Activated naive CD4-positive, alpha-beta T cell treated with anti-CD3 and anti-CD28 coated beads for 36 hours (primary cell): ENCODE measurements around the gene CHST14. TPM values are rescaled to one million over a fixed set of nuclear protein-coding genes. Genes with fewer than 3 reads are reported as not detected.

Experiments used
- CTCF ChIA-PET: fragments of 350-600 bp; sonication (Branson Sonifier 250); formaldehyde crosslinking; loops from one replicate; lab custom pipeline; 2021; ENCODE audit warnings: antibody characterized with exemption; lab: Charles Lee
- DNase-seq: peaks from one replicate; pipeline ENCODE4 v3.0.0-alpha.2; 2020
- H3K27ac Mint-ChIP-seq: one replicate; pipeline ENCODE4 v1.8.0; 2021; ENCODE audit warnings: mild to moderate bottlenecking, mixed read lengths
- H3K27me3 Mint-ChIP-seq: one replicate; pipeline ENCODE4 v1.8.0; 2021; ENCODE audit warnings: low read depth, mixed read lengths
- H3K36me3 Mint-ChIP-seq: one replicate; pipeline ENCODE4 v1.8.0; 2021; ENCODE audit warnings: low read depth, mixed read lengths
- H3K4me1 Mint-ChIP-seq: one replicate; pipeline ENCODE4 v1.8.0; 2021; ENCODE audit warnings: low read depth, mixed read lengths
- H3K4me3 Mint-ChIP-seq: one replicate; pipeline ENCODE4 v1.8.0; 2021; ENCODE audit warnings: mild to moderate bottlenecking, moderate library complexity, mixed read lengths
- H3K9me3 Mint-ChIP-seq: one replicate; pipeline ENCODE4 v1.8.0; 2021; ENCODE audit warnings: mixed read lengths
- intact Hi-C: fragments of 100-400 bp; cut with micrococcal nuclease; formaldehyde crosslinking; loops from one replicate; pipeline ENCODE4 v1.15.1; 2023
- total RNA-seq, 2 experiments: library from RNA; stranded (reverse); gene quantifications; one replicate each; pipeline ENCODE4 v1.2.3, GENCODE V29; 2021

The CHST14 gene
- total RNA-seq, 2 experiments from 2014 or later, result 4.4 to 4.6 TPM

DNA sequence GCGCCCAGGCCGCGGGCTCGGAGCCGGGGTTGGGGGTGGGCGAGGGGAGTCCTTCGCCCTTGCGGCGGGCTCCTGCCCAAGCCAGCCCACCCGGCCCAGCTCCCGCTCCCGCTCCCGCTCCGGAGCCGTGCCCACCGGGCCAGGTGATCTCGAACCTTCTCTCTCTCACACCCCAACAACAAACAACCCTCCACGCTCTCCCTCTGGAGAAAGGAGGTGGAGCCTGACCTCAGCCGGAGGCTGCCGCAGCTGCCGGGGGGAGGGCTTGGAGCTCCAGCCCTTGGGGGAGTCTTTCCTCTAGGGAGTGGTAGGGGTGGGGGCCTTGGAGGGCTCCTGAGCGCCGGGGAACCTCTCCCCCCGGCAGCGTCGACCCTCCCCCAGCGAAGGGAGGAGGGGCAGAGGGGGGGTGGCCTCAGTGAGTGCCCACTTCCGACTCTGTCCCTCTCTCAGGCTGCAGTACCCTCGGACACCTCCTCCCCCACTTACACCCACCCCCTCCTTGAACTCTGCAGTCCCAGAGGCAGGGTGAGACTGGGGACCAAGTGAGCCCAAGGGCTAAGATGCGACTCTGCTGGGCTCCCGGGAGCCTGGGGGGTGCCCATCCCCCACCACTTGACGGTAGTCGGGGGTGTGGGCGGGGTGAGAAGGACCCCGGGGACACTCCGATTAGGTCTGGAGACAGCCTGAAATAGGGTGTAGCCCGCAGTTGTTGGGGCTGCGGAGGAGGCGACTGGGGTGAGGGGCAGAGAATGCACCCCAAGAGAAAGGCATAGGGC is 34.5 kb upstream of the CHST14 start:
- Mint-ChIP-seq H3K9me3 (no peaks in the 10 kb centered on the region), H3K27ac (no peak overlapping the region), H3K4me1 (peaks cover 31% of the 10 kb centered on the region), H3K27me3 (peaks cover 40% of the 10 kb centered on the region), H3K36me3 (no peaks in the 10 kb centered on the region), H3K4me3 (peak overlapping the region; percentile 46)
- CTCF ChIA-PET, result interaction anchor here (1.0 kb wide), 1 partner anchor 10 kb away, joined by 3 read pairs; no protein-coding TSS in a partner anchor
- intact Hi-C loops, result no loop called here
- peak; percentile 27 for DNase-seq

DNA sequence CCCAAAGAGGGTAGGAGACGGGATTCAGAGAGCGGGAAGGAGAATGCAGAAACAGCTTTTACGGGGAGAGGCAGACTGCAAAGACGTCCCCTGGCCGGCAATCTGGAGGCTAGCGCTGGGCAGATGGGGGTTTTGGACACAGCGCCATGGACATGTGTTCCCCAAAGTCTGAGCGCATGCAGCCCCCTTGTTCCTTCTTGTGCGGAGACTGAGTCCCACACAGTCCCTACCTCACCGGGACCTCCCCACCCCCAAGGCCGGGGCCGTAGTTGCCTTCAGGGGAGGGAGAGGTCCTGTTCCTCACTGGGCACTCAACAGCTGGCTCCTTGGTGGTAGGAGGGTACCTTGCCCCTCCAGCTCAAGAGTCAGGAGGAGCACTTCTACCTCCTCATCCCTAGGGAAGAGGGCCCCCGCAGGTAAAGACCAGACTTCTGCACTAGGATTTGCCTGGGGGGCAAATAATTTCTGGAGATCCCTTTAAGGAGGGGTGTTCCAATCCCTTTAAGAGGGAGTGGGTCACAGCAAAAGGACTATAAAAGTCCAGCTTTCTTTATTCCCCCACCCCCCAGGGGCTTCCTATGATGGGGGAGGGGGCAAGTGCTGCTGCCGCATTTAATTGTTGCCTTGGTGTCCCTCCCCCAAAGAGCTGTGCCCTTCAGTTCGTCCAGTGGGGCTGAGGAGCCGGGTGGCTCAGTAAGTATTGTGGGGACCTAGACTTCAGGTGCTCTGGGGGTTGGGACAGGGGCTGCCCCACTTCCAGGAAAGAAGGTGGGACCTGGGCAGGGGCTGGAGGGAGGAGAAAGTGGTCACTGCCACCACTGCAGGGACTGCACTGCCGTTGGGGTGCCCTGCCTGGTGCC is 33.7 kb upstream of the CHST14 start:
- CTCF ChIA-PET, result no interaction called here
- Mint-ChIP-seq H3K9me3 (no peaks in the 10 kb centered on the region), H3K27ac (no peak overlapping the region), H3K36me3 (no peaks in the 10 kb centered on the region), H3K27me3 (peaks cover 40% of the 10 kb centered on the region), H3K4me1 (peaks cover 31% of the 10 kb centered on the region), H3K4me3 (no peak overlapping the region)
- no peak for DNase-seq
- intact Hi-C loops, result no loop called here

DNA sequence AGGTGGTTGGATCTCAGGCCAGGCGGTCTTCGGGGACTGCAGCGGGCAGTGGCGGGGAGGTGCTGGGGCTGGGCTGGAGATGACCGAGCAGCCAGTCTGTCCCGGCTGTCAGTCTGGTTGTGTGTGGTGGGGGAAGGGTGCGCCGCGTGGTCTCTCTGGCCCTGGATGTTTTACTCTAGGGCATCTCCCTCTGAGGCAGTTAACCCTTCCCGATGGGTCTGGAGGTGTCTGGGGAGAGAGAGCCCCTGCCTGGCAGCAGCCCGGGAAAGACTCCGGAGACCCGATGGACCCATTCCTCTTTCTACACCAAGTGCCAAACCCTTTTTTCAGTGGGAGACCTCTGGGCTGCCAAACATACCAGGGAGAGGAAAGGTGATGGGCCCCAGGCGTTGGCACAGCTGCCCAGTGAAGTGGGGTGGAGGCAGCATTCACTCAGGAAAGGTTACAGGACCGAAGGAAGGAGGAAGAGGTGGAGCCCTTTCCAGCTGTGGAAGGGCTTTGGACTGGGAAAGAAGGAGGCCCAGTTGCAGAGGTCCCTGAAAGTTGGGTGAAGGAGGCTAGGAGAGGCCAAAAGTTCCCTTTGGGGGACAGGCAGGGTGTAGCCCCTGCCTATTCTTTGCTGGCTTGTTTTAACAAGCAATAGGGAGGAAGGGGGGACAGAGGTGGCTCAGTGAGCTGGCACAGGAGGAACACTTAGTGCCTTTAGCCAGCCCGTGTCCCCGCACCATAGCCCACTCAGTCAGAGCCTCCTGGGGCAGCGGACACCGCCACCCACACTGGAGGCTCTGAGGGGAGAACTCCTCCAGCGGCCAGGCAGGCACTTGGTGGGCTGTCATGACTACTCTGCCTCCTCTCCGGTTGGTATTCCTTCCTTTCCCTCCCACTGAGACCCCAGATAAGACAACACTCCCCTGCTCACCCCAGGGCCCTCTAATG is 32.8 kb upstream of the CHST14 start:
- Mint-ChIP-seq H3K4me3 (no peak overlapping the region), H3K36me3 (no peaks in the 10 kb centered on the region), H3K4me1 (peaks cover 39% of the 10 kb centered on the region), H3K27ac (no peak overlapping the region), H3K9me3 (no peaks in the 10 kb centered on the region), H3K27me3 (peaks cover 40% of the 10 kb centered on the region)
- intact Hi-C loops, result no loop called here
- no peak for DNase-seq
- CTCF ChIA-PET, result interaction anchor here (2.7 kb wide), 1 partner anchor 16 kb away, joined by 9 read pairs; no protein-coding TSS in a partner anchor

DNA sequence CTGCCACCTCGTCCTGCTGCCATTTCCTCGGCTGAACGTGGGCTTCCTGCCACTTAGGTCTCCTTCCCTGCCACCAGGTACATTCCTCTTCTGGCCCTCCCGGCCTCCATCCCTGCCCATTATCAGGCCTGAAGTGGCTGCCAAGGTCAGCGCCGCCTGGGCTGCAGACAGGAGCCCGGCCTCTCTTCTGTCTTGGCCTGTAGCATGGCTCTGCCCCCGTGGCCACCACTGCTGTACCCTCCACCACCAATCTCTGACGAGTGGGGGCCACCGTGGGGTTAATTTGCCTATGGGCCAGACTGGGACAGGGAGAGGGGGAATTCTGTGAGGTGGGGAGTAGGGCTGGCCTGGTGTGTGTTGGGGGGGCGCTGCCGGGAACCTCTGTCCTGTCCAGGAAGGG is 32.1 kb upstream of the CHST14 start:
- DNase-seq, result no peak
- Mint-ChIP-seq H3K4me1 (peaks cover 45% of the 10 kb centered on the region), H3K9me3 (no peaks in the 10 kb centered on the region), H3K27ac (no peak overlapping the region), H3K4me3 (no peak overlapping the region), H3K27me3 (peaks cover 40% of the 10 kb centered on the region), H3K36me3 (no peaks in the 10 kb centered on the region)
- intact Hi-C loops, result no loop called here
- CTCF ChIA-PET, result interaction anchor here (1.2 to 2.7 kb wide), 2 partner anchors 17 to 94 kb away, joined by 4 to 9 read pairs; no protein-coding TSS in a partner anchor

DNA sequence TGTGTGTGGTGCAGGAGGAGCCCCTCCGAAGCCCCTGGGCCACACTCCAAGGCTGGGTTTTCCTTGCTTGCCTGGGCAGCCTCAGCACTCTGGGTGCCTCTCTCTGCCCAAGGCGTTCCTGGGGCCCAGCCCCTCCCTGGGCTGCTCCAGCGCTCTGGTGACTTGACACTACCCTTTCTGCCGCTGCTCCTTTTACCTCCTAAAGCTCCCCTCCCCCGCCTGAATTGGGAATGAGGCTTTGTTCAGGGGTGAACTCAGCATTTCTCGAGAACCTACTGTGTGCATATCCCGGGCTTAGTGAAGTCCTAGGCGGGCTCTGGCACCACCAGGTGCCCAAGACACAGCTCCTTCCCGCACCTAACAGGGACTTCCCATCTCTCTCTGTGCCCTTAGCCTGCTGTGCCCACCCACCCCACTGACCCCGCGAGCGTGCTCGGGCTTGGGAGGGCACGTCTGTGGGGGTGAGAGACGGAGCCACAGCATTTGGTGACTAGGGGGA is 31.3 kb upstream of the CHST14 start:
- Mint-ChIP-seq H3K4me3 (peak overlapping the region; percentile 88), H3K27me3 (peaks cover 40% of the 10 kb centered on the region), H3K9me3 (no peaks in the 10 kb centered on the region), H3K36me3 (no peaks in the 10 kb centered on the region), H3K27ac (no peak overlapping the region), H3K4me1 (peaks cover 53% of the 10 kb centered on the region)
- intact Hi-C loops, result no loop called here
- DNase-seq, result no peak
- CTCF ChIA-PET, result interaction anchor here (0.9 to 2.7 kb wide), 5 partner anchors 14 to 129 kb away, joined by 3 to 9 read pairs (median 4); partner anchors contain the start of gene RPUSD2

DNA sequence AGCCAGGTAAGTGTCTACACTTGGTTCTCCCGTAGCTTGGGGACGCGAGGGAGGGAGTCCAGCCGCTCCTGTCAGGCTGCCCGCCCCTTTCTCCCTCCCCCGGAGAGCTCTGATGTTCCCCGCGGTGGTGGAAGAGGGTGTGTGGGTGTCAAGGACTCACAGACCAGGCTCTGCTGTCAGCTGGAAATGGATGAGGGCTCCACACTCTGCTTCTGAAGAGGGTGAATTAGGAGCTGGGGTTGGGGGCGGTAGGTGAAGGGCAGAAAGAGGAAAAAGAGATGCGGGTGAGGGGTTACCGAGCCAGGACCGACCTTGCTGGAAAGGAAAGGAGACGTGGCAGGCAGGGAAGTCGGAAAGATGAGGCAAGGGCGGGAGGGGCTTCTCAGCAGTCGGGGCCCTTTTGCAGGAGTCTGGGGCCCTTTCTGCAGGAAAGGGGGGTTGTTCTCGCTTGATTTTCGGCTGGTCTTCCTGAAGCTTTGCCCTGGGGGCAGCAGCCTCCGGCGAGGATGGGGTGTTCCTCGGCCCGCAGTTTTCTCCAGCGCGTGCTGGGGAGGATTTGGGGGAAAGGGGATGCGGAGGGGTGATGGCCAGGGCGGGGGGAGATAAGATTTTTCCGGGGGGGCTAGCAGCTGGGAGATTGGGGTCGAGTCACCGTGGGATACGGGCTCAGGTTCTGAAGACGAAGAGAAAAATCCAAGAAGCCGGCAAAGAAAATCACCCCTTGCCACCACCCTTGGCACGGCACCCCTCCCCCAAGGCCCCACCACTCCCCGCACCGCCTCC is 30.6 kb upstream of the CHST14 start:
- DNase-seq, result peak; percentile 36
- CTCF ChIA-PET, result interaction anchor here (0.7 to 2.7 kb wide), 8 partner anchors 9 to 331 kb away, joined by 3 to 9 read pairs (median 4); partner anchors contain the start of gene RPUSD2
- Mint-ChIP-seq H3K4me3 (peak overlapping the region; percentile 88), H3K4me1 (peaks cover 58% of the 10 kb centered on the region), H3K9me3 (no peaks in the 10 kb centered on the region), H3K36me3 (no peaks in the 10 kb centered on the region), H3K27ac (no peak overlapping the region), H3K27me3 (peaks cover 40% of the 10 kb centered on the region)
- intact Hi-C loops, result loop anchor here (1.0 to 2.0 kb wide), 2 partner anchors 53 to 155 kb away; partner anchors contain the start of gene KNL1

DNA sequence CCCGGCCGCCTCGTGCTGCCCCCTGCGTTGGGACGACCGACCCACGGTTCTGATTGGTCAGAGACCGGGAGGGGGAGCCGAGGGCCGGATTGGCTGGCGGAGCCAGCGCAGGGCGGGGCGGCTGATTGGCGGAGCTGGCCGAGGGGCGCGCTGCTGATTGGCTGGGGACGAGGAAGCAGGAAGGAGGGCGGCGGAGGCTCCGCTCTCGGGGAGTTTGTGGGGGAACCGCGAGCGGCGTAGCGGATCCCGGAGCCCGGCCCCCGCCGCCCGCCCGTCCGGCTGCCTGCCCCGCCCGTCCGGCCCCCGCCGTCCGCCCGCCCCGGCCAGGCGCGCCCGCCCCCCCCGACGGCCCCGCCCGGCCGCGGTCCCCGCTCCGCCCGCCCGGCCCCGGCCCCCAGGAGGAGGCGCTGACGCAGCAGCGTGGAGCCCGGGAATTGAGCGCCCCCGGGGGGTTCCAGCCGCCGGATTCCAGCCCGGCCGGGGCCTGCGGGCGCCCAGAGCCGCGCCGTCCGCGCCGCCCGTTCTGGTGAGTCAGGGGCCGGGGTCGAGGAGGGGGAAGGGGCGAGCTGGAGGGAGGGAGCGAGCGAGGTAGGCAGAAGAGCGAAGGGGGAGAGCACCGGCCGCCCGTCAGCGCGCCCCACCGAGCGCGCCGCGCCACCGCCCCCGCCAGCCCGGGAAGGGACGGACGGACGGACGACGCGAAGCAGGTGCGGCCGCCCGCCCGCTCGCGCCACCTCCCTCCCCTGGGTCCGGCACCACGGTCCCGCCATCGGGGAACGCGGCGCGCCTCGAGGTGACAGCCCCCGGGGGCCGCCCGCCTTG is 29.8 kb upstream of the CHST14 start, which contains the start of gene BAHD1:
TSS of gene BAHD1 (plus strand) at position 211 of the 822 bp plus-strand sequence. CDS start 17,512 bp downstream, outside the sequence.
- peak; percentile 96 for DNase-seq

DNA sequence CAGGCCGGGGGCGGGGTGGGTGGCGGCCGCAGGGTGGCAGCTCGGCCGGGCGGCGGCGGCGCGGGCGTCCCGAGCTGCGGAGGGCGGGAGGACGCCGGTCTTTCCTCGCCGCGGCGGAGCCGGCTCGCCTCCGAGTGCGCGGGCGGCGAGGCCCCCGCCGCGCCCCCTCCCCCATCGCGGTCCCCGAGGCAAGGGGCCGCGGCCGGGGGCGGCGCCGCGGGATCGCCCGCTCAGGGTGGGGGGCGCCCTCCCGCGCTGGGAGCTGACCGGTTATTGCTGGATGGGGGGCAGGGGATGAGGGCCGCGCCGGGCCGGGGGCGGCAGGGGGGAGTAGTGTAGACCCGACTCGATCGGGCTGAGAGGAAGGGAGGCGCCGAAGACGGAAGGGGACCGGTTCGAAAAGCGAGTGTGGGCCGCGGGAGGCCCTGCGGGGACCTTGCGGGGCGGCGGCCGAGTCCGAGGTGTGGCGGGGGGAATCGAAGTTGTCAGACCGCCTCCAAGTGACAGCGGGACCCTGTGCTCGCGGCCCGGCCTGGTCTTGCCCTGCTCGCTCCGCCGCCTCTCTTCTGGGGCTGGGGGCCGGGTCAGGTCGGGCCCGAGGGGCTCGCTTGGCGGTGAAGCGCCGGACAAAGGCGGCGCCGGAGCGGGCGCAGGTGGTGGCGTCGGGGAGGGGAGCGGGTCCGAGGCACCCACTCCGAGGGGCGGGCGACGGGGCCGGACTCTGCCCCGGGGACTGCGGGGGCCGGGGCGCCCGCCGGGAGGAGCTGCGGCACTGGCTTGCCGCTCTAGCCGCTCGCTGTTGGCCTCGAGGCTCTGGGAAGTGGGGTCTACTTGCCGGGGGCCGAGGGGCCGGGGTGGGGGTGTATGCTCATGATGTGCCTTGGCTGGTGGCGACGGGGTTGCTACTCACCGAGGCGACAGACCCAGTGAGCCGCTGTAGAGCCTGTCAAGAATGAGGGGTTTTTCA is 28.9 kb upstream of the CHST14 start:
- CTCF ChIA-PET, result interaction anchor here (0.7 to 2.6 kb wide), 11 partner anchors 8 to 163 kb away, joined by 3 to 21 read pairs (median 4); partner anchors contain the start of gene CHST14
- H3K4me1 Mint-ChIP-seq, result peaks cover 58% of the 10 kb centered on the region
- H3K36me3 Mint-ChIP-seq, result no peaks in the 10 kb centered on the region
- peak overlapping the region; percentile 54 for H3K27ac Mint-ChIP-seq
- intact Hi-C loops, result loop anchor here (1.0 to 2.0 kb wide), 5 partner anchors 10 to 153 kb away; partner anchors contain the start of genes CCDC32, CHST14 and KNL1
- H3K9me3 Mint-ChIP-seq, result no peaks in the 10 kb centered on the region
- peaks cover 32% of the 10 kb centered on the region for H3K27me3 Mint-ChIP-seq
- DNase-seq, result peak; percentile 40
- H3K4me3 Mint-ChIP-seq, result peak overlapping the region; percentile 84

More for the DNA sequence above, 29.8 kb upstream of the CHST14 start, which contains the start of gene BAHD1:
- CTCF ChIA-PET, result interaction anchor here (1.0 to 2.7 kb wide), 9 partner anchors 8 to 162 kb away, joined by 3 to 9 read pairs (median 4); partner anchors contain the start of gene RPUSD2
- Mint-ChIP-seq H3K4me3 (peak within 1 kb of the TSS; percentile 88), H3K9me3 (no peaks in the 10 kb centered on the region), H3K27me3 (peaks cover 36% of the 10 kb centered on the region), H3K27ac (peak within 1 kb of the TSS; percentile 54), H3K36me3 (no peaks in the 10 kb centered on the region), H3K4me1 (peaks cover 60% of the 10 kb centered on the region)
- intact Hi-C loops, result loop anchor here (1.0 to 2.0 kb wide), 2 partner anchors 52 to 154 kb away; partner anchors contain the start of gene KNL1

DNA sequence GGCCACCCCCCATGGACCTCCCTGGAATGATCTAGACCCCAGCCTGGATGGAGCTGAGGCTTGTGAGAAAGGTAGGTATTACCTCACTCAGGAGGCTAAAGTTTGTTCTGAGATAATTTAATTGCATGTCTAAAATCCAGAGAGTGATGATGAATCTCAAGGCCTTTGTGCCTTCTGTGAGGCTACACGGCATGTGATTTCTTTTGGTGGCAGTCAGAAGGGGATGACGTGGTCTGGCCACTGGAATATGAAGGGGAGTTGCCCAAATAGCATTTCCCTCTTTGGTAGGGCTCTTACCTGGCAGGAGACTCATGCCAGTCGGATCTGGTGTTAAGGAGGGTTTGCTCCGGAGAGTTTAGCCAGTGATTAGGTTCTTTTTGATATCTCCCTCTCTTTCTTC is 27.5 kb upstream of the CHST14 start:
- no peak overlapping the region for H3K27ac Mint-ChIP-seq
- H3K4me1 Mint-ChIP-seq, result peaks cover 51% of the 10 kb centered on the region
- H3K9me3 Mint-ChIP-seq, result no peaks in the 10 kb centered on the region

More for the DNA sequence above, 27.5 kb upstream of the CHST14 start:
- no peak for DNase-seq
- no peak overlapping the region for H3K4me3 Mint-ChIP-seq
- peaks cover 20% of the 10 kb centered on the region for H3K27me3 Mint-ChIP-seq
- no peaks in the 10 kb centered on the region for H3K36me3 Mint-ChIP-seq
- intact Hi-C loops, result loop anchor here (2.0 kb wide), 2 partner anchors 28 to 122 kb away; partner anchors contain the start of genes CCDC32 and CHST14
- CTCF ChIA-PET, result interaction anchor here (0.6 to 2.6 kb wide), 10 partner anchors 11 to 390 kb away, joined by 3 to 21 read pairs (median 4); partner anchors contain the start of genes CHST14 and INAFM2
